Adrenal gland (tissue), 5 donors: Measurements from ENCODE around the gene OR13C2.

Experiments used
- POLR2A ChIP-seq, 2 donors: fragments of 450-650 bp; IDR thresholded peaks; one replicate each; pipeline ENCODE4 v1.6.1; 2017; ENCODE audit warnings: antibody characterized with exemption in 2 of 2, mild to moderate bottlenecking in 2 of 2, moderate library complexity in 1 of 2
- TF ChIP-seq, protein P1 (sequence below), 6 experiments: fragments of 450-650 bp in 4 of 6; fragments of 200-600 bp in 2 of 6; sonication (generic) in 1 of 6; IDR thresholded peaks; 1 replicate in 5 of 6; 2 replicates in 1 of 6; pipeline versions ENCODE4 v1.5.1 to v1.8.0; 2016 to 2021; ENCODE audit warnings: antibody characterized with exemption in 6 of 6, mild to moderate bottlenecking in 2 of 6, moderate library complexity in 1 of 6
- donor health status: DM: no; HTN: no; CAD: no.

- TF ChIP-seq, protein P1, sequence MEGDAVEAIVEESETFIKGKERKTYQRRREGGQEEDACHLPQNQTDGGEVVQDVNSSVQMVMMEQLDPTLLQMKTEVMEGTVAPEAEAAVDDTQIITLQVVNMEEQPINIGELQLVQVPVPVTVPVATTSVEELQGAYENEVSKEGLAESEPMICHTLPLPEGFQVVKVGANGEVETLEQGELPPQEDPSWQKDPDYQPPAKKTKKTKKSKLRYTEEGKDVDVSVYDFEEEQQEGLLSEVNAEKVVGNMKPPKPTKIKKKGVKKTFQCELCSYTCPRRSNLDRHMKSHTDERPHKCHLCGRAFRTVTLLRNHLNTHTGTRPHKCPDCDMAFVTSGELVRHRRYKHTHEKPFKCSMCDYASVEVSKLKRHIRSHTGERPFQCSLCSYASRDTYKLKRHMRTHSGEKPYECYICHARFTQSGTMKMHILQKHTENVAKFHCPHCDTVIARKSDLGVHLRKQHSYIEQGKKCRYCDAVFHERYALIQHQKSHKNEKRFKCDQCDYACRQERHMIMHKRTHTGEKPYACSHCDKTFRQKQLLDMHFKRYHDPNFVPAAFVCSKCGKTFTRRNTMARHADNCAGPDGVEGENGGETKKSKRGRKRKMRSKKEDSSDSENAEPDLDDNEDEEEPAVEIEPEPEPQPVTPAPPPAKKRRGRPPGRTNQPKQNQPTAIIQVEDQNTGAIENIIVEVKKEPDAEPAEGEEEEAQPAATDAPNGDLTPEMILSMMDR (IDR thresholded peaks at IDR 0.05): no peak
- TF ChIP-seq POLR2A (IDR thresholded peaks at IDR 0.05): no peak
Observed at GRCh38 chr9:104568868-104569267, 36.6 kb downstream of the OR13C2 start, which contains the start of gene OR13C8.
